Liver (tissue), 9 donors: Measurements from ENCODE around the gene NCF1. TPM values are rescaled to one million over a fixed set of nuclear protein-coding genes. Genes with fewer than 3 reads are reported as not detected.
"Not testable (repeated sequence)": the region's sequence is repeated elsewhere in the genome, so short reads cannot be mapped to it uniquely, and the experiment has no call there.

Source experiments
- DNase-seq: peaks from one replicate; pipeline ENCODE4 v3.0.0-alpha.2; 2017; ENCODE audit warnings: low spot score
- H3K27ac ChIP-seq, 2 donors: one replicate each; pipeline ENCODE4 v1.7.0; 2013; ENCODE audit warnings: inconsistent platforms in 2 of 2, low read length in 2 of 2, control low read depth in 1 of 2, low read depth in 1 of 2, mild to moderate bottlenecking in 1 of 2
- H3K27me3 ChIP-seq, 4 donors: one replicate each; pipeline versions ENCODE4 v1.6.1 to v1.7.0; 2013; ENCODE audit warnings: low read length in 3 of 4, inconsistent platforms in 1 of 4, mild to moderate bottlenecking in 1 of 4, moderate library complexity in 1 of 4; ENCODE audit not compliant: control insufficient read depth in 4 of 4, insufficient read depth in 4 of 4
- H3K36me3 ChIP-seq, 4 donors: one replicate each; pipeline versions ENCODE4 v1.6.1 to v1.7.0; 2013; ENCODE audit warnings: low read length in 3 of 4, mild to moderate bottlenecking in 3 of 4, low read depth in 1 of 4, moderate library complexity in 1 of 4; ENCODE audit not compliant: control insufficient read depth in 4 of 4, insufficient read depth in 3 of 4
- H3K4me1 ChIP-seq, 4 donors: one replicate each; pipeline versions ENCODE4 v1.6.1 to v1.7.0; 2013; ENCODE audit warnings: low read length in 3 of 4, mild to moderate bottlenecking in 3 of 4, moderate library complexity in 1 of 4; ENCODE audit not compliant: control insufficient read depth in 4 of 4, insufficient read depth in 4 of 4
- H3K4me3 ChIP-seq, 3 donors: one replicate each; pipeline versions ENCODE4 v1.6.1 to v1.7.0; 2013; ENCODE audit warnings: low read length in 3 of 3, control low read depth in 1 of 3, low read depth in 1 of 3, mild to moderate bottlenecking in 1 of 3
- H3K9ac ChIP-seq, 2 donors: one replicate each; pipeline ENCODE4 v1.7.0; 2013; ENCODE audit warnings: low read length in 2 of 2, mild to moderate bottlenecking in 2 of 2, moderate library complexity in 2 of 2, control low read depth in 1 of 2, low read depth in 1 of 2
- H3K9me3 ChIP-seq, 4 donors: one replicate each; pipeline versions ENCODE4 v1.6.1 to v1.7.0; 2013; ENCODE audit warnings: low read length in 3 of 4; ENCODE audit not compliant: control insufficient read depth in 4 of 4
- EGR1 ChIP-seq, 2 donors: IDR thresholded peaks; 2 replicates each; pipeline ENCODE4 v1.6.1; 2016 to 2018; ENCODE audit warnings: antibody characterized with exemption in 2 of 2, low read depth in 2 of 2
- FOXA1 ChIP-seq: IDR thresholded peaks from 2 replicates; pipeline ENCODE4 v1.6.1; 2016; ENCODE audit warnings: antibody characterized with exemption
- FOXA2 ChIP-seq: IDR thresholded peaks from 2 replicates; pipeline ENCODE4 v1.6.1; 2016; ENCODE audit warnings: antibody characterized with exemption
- GABPA ChIP-seq, 2 donors: IDR thresholded peaks in 1 of 2; conservative IDR thresholded peaks in 1 of 2; 2 replicates each; pipeline ENCODE4 v1.6.1; 2016; ENCODE audit warnings: antibody characterized with exemption in 2 of 2, mild to moderate bottlenecking in 1 of 2, moderate library complexity in 1 of 2
- HNF4A ChIP-seq, 2 donors: conservative IDR thresholded peaks; 2 replicates each; pipeline ENCODE4 v1.6.1; 2016; ENCODE audit warnings: antibody characterized with exemption in 2 of 2, mild to moderate bottlenecking in 2 of 2
- HNF4G ChIP-seq: IDR thresholded peaks from 2 replicates; pipeline ENCODE4 v1.6.1; 2016; ENCODE audit warnings: antibody characterized with exemption
- JUND ChIP-seq, 2 donors: IDR thresholded peaks; 2 replicates each; pipeline ENCODE4 v1.6.1; 2016; ENCODE audit warnings: antibody characterized with exemption in 2 of 2
- NR2F2 ChIP-seq: IDR thresholded peaks from 2 replicates; pipeline ENCODE4 v1.6.1; 2016; ENCODE audit warnings: antibody characterized with exemption
- RAD21 ChIP-seq, 2 donors: IDR thresholded peaks; 2 replicates each; pipeline ENCODE4 v1.6.1; 2016; ENCODE audit warnings: antibody characterized with exemption in 2 of 2, mild to moderate bottlenecking in 2 of 2
- RXRA ChIP-seq, 2 donors: IDR thresholded peaks; 2 replicates each; pipeline ENCODE4 v1.6.1; 2017 to 2018; ENCODE audit warnings: antibody characterized with exemption in 2 of 2, mild to moderate bottlenecking in 1 of 2
- SP1 ChIP-seq: IDR thresholded peaks from 2 replicates; pipeline ENCODE4 v1.6.1; 2018; ENCODE audit warnings: antibody characterized with exemption, mild to moderate bottlenecking
- TAF1 ChIP-seq: conservative IDR thresholded peaks from 2 replicates; pipeline ENCODE4 v1.6.1; 2016; ENCODE audit warnings: antibody characterized with exemption, mild to moderate bottlenecking
- YY1 ChIP-seq: IDR thresholded peaks from 2 replicates; pipeline ENCODE4 v1.6.1; 2016; ENCODE audit warnings: antibody characterized with exemption, mild to moderate bottlenecking
- WGBS: extraction: QIAGEN DNeasy Blood & Tissue Kit; methylation state at CpG from one replicate; pipeline ENCODE4 v1.1.7; 2013; 5-methylcytosine and 5-hydroxymethylcytosine counted together
- polyA plus RNA-seq, 2 donors: library from polyadenylated mRNA; stranded (reverse) in 1 of 2; unstranded in 1 of 2; fragments of 200-250 nt in 1 of 2; fragments of >200 nt in 1 of 2; fragmentation: Nextera tagmentation in 1 of 2; extraction: Ambion mirVana in 1 of 2; gene quantifications; one replicate each; pipeline versions ENCODE4 v1.2.1 to v1.2.3, GENCODE V29; 2013 to 2015
- total RNA-seq, 2 donors: library from RNA; depleted of rRNA; stranded (reverse); fragments of >200 nt; gene quantifications; one replicate each; pipeline ENCODE4 v1.2.3, GENCODE V29; 2014
- TF ChIP-seq, protein P1 (sequence below): IDR thresholded peaks from 2 replicates; pipeline ENCODE4 v1.6.1; 2016; ENCODE audit warnings: antibody characterized with exemption
- TF ChIP-seq, protein P2 (sequence below): IDR thresholded peaks from 2 replicates; pipeline ENCODE4 v1.6.1; 2016; ENCODE audit warnings: antibody characterized with exemption, mild to moderate bottlenecking
- TF ChIP-seq, protein P3 (sequence below): IDR thresholded peaks from 2 replicates; pipeline ENCODE4 v1.6.1; 2016; ENCODE audit warnings: antibody characterized with exemption
- TF ChIP-seq, protein P4 (sequence below): fragments of 150-350 bp; IDR thresholded peaks from 2 replicates; pipeline ENCODE4 v1.5.1; 2017; ENCODE audit warnings: improper control_type of control experiment, low read depth, low read length; ENCODE audit not compliant: missing input control
- TF ChIP-seq, protein P5 (sequence below): IDR thresholded peaks from 2 replicates; pipeline ENCODE4 v1.6.1; 2016; ENCODE audit warnings: antibody characterized with exemption
- donor health status: healthy.
- donor health status: healthy.
- donor health status: healthy.
- donor health status: healthy.
- donor health status: healthy.

The NCF1 gene
- total and polyA plus RNA-seq, 4 donors, result 2.0 to 3.0 (median 2.2) TPM

DNA sequence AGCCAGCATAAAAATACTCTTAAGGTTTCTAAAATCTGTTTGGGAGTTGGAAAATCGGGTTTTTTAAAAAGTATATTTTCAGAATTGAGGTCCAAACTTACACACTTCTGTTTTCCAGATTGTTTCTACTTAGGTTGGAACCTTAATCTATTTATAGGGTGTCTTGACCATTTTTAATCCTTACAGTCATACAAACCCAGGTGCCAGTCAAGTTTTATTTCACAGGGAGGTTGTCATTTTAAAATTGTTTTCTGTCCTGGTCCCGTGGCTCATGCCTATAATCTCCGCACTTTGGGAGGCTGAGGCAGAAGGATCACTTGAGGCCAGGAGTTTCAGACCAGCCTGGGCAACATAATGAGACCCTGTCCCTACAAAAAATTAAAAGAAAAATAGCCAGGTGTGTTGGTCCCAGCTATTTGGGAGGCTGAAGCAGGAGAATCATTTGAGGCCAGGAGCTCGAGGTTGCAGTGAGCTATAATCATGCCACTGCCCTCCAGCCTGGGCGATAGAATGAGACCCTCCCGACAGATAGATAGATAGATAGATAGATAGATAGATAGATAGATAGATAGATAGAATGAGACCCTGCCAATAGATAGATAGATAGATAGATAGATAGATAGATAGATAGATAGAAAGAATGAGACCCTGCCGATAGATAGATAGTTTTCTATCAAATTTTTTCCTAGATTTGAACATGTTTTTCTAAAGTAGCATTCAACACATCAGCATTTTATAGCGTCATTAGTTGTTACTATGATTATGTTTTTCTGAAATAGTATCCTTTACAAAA, 47.3 kb upstream of the NCF1 start:
- Histone ChIP-seq H3K4me3 (no peak overlapping the region), H3K9me3 (no peaks in the 10 kb centered on the region), H3K36me3 (peaks cover 2 to 16% (median 6%) of the 10 kb centered on the region in 4 donors), H3K9ac (no peak overlapping the region), H3K27ac (no peak overlapping the region), H3K27me3 (no peaks in the 10 kb centered on the region), H3K4me1 (no peaks in the 10 kb centered on the region)
- TF ChIP-seq, protein P1, sequence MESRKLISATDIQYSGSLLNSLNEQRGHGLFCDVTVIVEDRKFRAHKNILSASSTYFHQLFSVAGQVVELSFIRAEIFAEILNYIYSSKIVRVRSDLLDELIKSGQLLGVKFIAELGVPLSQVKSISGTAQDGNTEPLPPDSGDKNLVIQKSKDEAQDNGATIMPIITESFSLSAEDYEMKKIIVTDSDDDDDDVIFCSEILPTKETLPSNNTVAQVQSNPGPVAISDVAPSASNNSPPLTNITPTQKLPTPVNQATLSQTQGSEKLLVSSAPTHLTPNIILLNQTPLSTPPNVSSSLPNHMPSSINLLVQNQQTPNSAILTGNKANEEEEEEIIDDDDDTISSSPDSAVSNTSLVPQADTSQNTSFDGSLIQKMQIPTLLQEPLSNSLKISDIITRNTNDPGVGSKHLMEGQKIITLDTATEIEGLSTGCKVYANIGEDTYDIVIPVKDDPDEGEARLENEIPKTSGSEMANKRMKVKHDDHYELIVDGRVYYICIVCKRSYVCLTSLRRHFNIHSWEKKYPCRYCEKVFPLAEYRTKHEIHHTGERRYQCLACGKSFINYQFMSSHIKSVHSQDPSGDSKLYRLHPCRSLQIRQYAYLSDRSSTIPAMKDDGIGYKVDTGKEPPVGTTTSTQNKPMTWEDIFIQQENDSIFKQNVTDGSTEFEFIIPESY, result no peak
- TF ChIP-seq, protein P2, sequence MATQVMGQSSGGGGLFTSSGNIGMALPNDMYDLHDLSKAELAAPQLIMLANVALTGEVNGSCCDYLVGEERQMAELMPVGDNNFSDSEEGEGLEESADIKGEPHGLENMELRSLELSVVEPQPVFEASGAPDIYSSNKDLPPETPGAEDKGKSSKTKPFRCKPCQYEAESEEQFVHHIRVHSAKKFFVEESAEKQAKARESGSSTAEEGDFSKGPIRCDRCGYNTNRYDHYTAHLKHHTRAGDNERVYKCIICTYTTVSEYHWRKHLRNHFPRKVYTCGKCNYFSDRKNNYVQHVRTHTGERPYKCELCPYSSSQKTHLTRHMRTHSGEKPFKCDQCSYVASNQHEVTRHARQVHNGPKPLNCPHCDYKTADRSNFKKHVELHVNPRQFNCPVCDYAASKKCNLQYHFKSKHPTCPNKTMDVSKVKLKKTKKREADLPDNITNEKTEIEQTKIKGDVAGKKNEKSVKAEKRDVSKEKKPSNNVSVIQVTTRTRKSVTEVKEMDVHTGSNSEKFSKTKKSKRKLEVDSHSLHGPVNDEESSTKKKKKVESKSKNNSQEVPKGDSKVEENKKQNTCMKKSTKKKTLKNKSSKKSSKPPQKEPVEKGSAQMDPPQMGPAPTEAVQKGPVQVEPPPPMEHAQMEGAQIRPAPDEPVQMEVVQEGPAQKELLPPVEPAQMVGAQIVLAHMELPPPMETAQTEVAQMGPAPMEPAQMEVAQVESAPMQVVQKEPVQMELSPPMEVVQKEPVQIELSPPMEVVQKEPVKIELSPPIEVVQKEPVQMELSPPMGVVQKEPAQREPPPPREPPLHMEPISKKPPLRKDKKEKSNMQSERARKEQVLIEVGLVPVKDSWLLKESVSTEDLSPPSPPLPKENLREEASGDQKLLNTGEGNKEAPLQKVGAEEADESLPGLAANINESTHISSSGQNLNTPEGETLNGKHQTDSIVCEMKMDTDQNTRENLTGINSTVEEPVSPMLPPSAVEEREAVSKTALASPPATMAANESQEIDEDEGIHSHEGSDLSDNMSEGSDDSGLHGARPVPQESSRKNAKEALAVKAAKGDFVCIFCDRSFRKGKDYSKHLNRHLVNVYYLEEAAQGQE, result no peak
- TF ChIP-seq RAD21 (IDR thresholded peaks at IDR 0.05) (no peak), TAF1 (no peak), EGR1 (IDR thresholded peaks at IDR 0.05; ENCODE audit: low read depth in 2 of 2) (no peak), YY1 (no peak), FOXA2 (no peak), SP1 (no peak), JUND (IDR thresholded peaks at IDR 0.05) (no peak), NR2F2 (no peak), GABPA (IDR thresholded peaks at IDR 0.05 in 1 of 2, conservative IDR thresholded peaks at IDR 0.05 in 1 of 2) (no peak), HNF4A (conservative IDR thresholded peaks at IDR 0.05) (no peak), FOXA1 (no peak), HNF4G (no peak), RXRA (IDR thresholded peaks at IDR 0.05) (no peak)
- TF ChIP-seq, protein P3, sequence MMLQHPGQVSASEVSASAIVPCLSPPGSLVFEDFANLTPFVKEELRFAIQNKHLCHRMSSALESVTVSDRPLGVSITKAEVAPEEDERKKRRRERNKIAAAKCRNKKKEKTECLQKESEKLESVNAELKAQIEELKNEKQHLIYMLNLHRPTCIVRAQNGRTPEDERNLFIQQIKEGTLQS, result no peak
- TF ChIP-seq, protein P4, sequence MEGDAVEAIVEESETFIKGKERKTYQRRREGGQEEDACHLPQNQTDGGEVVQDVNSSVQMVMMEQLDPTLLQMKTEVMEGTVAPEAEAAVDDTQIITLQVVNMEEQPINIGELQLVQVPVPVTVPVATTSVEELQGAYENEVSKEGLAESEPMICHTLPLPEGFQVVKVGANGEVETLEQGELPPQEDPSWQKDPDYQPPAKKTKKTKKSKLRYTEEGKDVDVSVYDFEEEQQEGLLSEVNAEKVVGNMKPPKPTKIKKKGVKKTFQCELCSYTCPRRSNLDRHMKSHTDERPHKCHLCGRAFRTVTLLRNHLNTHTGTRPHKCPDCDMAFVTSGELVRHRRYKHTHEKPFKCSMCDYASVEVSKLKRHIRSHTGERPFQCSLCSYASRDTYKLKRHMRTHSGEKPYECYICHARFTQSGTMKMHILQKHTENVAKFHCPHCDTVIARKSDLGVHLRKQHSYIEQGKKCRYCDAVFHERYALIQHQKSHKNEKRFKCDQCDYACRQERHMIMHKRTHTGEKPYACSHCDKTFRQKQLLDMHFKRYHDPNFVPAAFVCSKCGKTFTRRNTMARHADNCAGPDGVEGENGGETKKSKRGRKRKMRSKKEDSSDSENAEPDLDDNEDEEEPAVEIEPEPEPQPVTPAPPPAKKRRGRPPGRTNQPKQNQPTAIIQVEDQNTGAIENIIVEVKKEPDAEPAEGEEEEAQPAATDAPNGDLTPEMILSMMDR, result no peak
- TF ChIP-seq, protein P5, sequence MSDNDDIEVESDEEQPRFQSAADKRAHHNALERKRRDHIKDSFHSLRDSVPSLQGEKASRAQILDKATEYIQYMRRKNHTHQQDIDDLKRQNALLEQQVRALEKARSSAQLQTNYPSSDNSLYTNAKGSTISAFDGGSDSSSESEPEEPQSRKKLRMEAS, result no peak
- no peak for DNase-seq
- 96% methylated on average over 8 of the region's 8 CpGs for WGBS

DNA sequence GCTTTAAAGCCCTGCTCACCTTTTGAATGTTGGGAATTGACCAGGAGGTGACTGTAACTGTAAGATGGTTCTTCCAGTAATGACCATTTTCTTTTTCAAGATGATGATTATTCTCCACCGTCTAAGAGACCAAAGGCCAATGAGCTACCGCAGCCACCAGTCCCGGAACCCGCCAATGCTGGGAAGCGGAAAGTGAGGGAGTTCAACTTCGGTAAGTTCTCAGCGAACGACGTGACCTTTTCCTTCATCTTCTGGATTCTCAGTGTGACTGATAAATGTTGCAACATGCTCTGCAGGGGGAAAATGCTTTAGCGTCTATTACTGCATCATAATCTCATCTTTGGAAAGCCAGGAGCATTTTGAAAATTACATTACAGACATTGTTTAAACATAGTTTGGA, 45.1 kb upstream of the NCF1 start:
- not testable (repeated sequence) for H3K27me3 ChIP-seq, H3K9ac ChIP-seq, H3K9me3 ChIP-seq, H3K4me1 ChIP-seq, H3K36me3 ChIP-seq, H3K4me3 ChIP-seq, H3K27ac ChIP-seq, DNase-seq
- no CpG with 5 or more reads among the region's 10 CpGs for WGBS

DNA sequence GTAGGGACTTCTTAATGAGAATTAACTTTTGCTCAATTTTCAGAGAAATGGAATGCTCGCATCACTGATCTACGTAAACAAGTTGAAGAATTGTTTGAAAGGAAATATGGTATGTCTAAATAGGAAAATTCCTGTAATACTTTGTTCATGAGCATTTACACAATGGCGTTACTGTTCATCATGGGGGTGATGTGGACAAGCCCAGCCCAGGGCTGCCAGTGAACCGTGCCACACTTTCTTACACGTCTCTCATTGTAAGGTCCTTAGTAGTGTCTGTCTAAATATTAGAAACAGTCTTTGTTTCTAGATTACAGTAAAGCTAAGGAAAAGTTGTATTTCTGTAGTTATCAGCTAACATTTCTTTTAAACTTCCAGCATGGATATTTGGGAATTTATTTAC, 43.6 kb upstream of the NCF1 start:
- H3K27me3 ChIP-seq, DNase-seq: not testable (repeated sequence)
- no CpG with 5 or more reads among the region's 5 CpGs for WGBS

More for the DNA sequence above, 43.6 kb upstream of the NCF1 start:
- H3K9me3 ChIP-seq, H3K36me3 ChIP-seq, H3K4me3 ChIP-seq, H3K9ac ChIP-seq, H3K4me1 ChIP-seq, H3K27ac ChIP-seq: not testable (repeated sequence)
